ENCODE results near the gene HOXD9. TPM values are rescaled to one million over a fixed set of nuclear protein-coding genes. Genes with fewer than 3 reads are reported as not detected.
A peak's percentile ranks its signal among the peaks of the same experiment; 100 is the strongest.

HOXD9 gene
- total and polyA plus RNA-seq, 5 donors from 2014 or later = not detected

GRCh38 chr2:176093145-176093897, 29.2 kb upstream of the HOXD9 start:
- ATAC-seq (ENCODE audit: low read depth in 2 of 2) (no peak), DNase-seq (no peak)
- no peak overlapping the region for H3K27ac Mint-ChIP-seq
- peaks cover 10 to 44% (median 28%) of the 10 kb centered on the region in 4 donors for H3K4me1 Mint-ChIP-seq
- Histone ChIP-seq H3K9me3 (ENCODE audit: control insufficient read depth in 2 of 2, low read length in 2 of 2) (peaks cover 6 to 28% of the 10 kb centered on the region in 2 experiments), H3K4me3 (ENCODE audit: low read depth, low read length) (no peak overlapping the region), H3K36me3 (ENCODE audit: control insufficient read depth, insufficient read depth, low read length) (no peaks in the 10 kb centered on the region), H3K4me1 (ENCODE audit: control insufficient read depth, insufficient read depth, low read length, poor library complexity, severe bottlenecking) (peaks cover 31% of the 10 kb centered on the region), H3K27me3 (ENCODE audit: control insufficient read depth, insufficient read depth, low read length) (peaks cover 77% of the 10 kb centered on the region), H3K27ac (ENCODE audit: insufficient read depth, low read length, poor library complexity, severe bottlenecking) (no peak overlapping the region)
- H3K27me3 Mint-ChIP-seq = peaks cover 93% of the 10 kb centered on the region
- H3K4me3 Mint-ChIP-seq = peak overlapping the region in 3 of 4 donors; percentile 1 to 19 (median 15)
- peaks cover 12% of the 10 kb centered on the region for H3K36me3 Mint-ChIP-seq
- peaks cover 0 to 23% (median 2%) of the 10 kb centered on the region in 7 donors for H3K9me3 Mint-ChIP-seq

- peaks cover 72% of the 10 kb centered on the region for H3K27me3 ChIP-seq (ENCODE audit: control insufficient read depth, insufficient read depth, low read length)
- H3K27ac Mint-ChIP-seq = no peak overlapping the region
- peaks cover 31% of the 10 kb centered on the region for H3K4me1 ChIP-seq (ENCODE audit: control insufficient read depth, insufficient read depth, low read length, poor library complexity, severe bottlenecking)
- DNase-seq = no peak
- peaks cover 93% of the 10 kb centered on the region for H3K27me3 Mint-ChIP-seq
- peaks cover 12% of the 10 kb centered on the region for H3K36me3 Mint-ChIP-seq
- H3K9me3 ChIP-seq (ENCODE audit: control insufficient read depth in 2 of 2, low read length in 2 of 2) = peaks cover 6 to 25% of the 10 kb centered on the region in 2 experiments
- peak overlapping the region in 3 of 4 donors; percentile 15 to 44 (median 19) for H3K4me3 Mint-ChIP-seq
- peaks cover 10 to 42% (median 26%) of the 10 kb centered on the region in 4 donors for H3K4me1 Mint-ChIP-seq
- H3K36me3 ChIP-seq (ENCODE audit: control insufficient read depth, insufficient read depth, low read length) = no peaks in the 10 kb centered on the region
- H3K4me3 ChIP-seq (ENCODE audit: low read depth, low read length) = no peak overlapping the region
- H3K27ac ChIP-seq (ENCODE audit: insufficient read depth, low read length, poor library complexity, severe bottlenecking) = no peak overlapping the region
- no peak for ATAC-seq (ENCODE audit: low read depth in 2 of 2)
- peaks cover 0 to 22% (median 2%) of the 10 kb centered on the region in 7 donors for H3K9me3 Mint-ChIP-seq
Observed at GRCh38 chr2:176093898-176094249, 28.6 kb upstream of the HOXD9 start.

GRCh38 chr2:176094349-176094748, 28.2 kb upstream of the HOXD9 start:
- Histone ChIP-seq H3K27ac (ENCODE audit: insufficient read depth, low read length, poor library complexity, severe bottlenecking) (no peak overlapping the region), H3K4me1 (ENCODE audit: control insufficient read depth, insufficient read depth, low read length, poor library complexity, severe bottlenecking) (peaks cover 31% of the 10 kb centered on the region), H3K4me3 (ENCODE audit: low read depth, low read length) (no peak overlapping the region), H3K36me3 (ENCODE audit: control insufficient read depth, insufficient read depth, low read length) (no peaks in the 10 kb centered on the region), H3K27me3 (ENCODE audit: control insufficient read depth, insufficient read depth, low read length) (peaks cover 68% of the 10 kb centered on the region), H3K9me3 (ENCODE audit: control insufficient read depth in 2 of 2, low read length in 2 of 2) (peaks cover 6 to 25% of the 10 kb centered on the region in 2 experiments)
- Mint-ChIP-seq H3K36me3 (peaks cover 11% of the 10 kb centered on the region), H3K4me3 (peak overlapping the region in 1 of 4 donors; percentile 42), H3K27me3 (peaks cover 93% of the 10 kb centered on the region), H3K27ac (peak overlapping the region in 1 of 3 donors; percentile 84), H3K4me1 (peaks cover 10 to 43% (median 26%) of the 10 kb centered on the region in 4 donors), H3K9me3 (peaks cover 0 to 20% (median 2%) of the 10 kb centered on the region in 7 donors)
- DNase-seq = no peak
- no peak for ATAC-seq (ENCODE audit: low read depth in 2 of 2)

GRCh38 chr2:176095421-176095820, 27.1 kb upstream of the HOXD9 start:
- Histone ChIP-seq H3K9me3 (ENCODE audit: control insufficient read depth in 2 of 2, low read length in 2 of 2) (peaks cover 6 to 21% of the 10 kb centered on the region in 2 experiments), H3K27me3 (ENCODE audit: control insufficient read depth, insufficient read depth, low read length) (peaks cover 61% of the 10 kb centered on the region), H3K36me3 (ENCODE audit: control insufficient read depth, insufficient read depth, low read length) (no peaks in the 10 kb centered on the region), H3K4me3 (ENCODE audit: low read depth, low read length) (no peak overlapping the region), H3K4me1 (ENCODE audit: control insufficient read depth, insufficient read depth, low read length, poor library complexity, severe bottlenecking) (peaks cover 31% of the 10 kb centered on the region), H3K27ac (ENCODE audit: insufficient read depth, low read length, poor library complexity, severe bottlenecking) (no peak overlapping the region)
- DNase-seq (no peak), ATAC-seq (ENCODE audit: low read depth in 2 of 2) (no peak)
- H3K36me3 Mint-ChIP-seq = peaks cover 9% of the 10 kb centered on the region
- H3K27ac Mint-ChIP-seq = no peak overlapping the region
- H3K4me1 Mint-ChIP-seq = peaks cover 10 to 46% (median 26%) of the 10 kb centered on the region in 4 donors
- H3K27me3 Mint-ChIP-seq = peaks cover 91% of the 10 kb centered on the region
- H3K4me3 Mint-ChIP-seq = no peak overlapping the region
- peaks cover 0 to 19% (median 2%) of the 10 kb centered on the region in 7 donors for H3K9me3 Mint-ChIP-seq

GRCh38 chr2:176096243-176096985, 26.1 kb upstream of the HOXD9 start:
- H3K27ac Mint-ChIP-seq = peak overlapping the region in 1 of 3 donors; percentile 67
- no peaks in the 10 kb centered on the region for H3K36me3 ChIP-seq (ENCODE audit: control insufficient read depth, insufficient read depth, low read length)
- no peak for DNase-seq
- peaks cover 31% of the 10 kb centered on the region for H3K4me1 ChIP-seq (ENCODE audit: control insufficient read depth, insufficient read depth, low read length, poor library complexity, severe bottlenecking)
- peak overlapping the region; percentile 73 to 88 (median 82) for H3K4me3 Mint-ChIP-seq
- peaks cover 6 to 21% of the 10 kb centered on the region in 2 experiments for H3K9me3 ChIP-seq (ENCODE audit: control insufficient read depth in 2 of 2, low read length in 2 of 2)
- no peak overlapping the region for H3K27ac ChIP-seq (ENCODE audit: insufficient read depth, low read length, poor library complexity, severe bottlenecking)
- peaks cover 0 to 19% (median 2%) of the 10 kb centered on the region in 7 donors for H3K9me3 Mint-ChIP-seq
- H3K36me3 Mint-ChIP-seq = peaks cover 2% of the 10 kb centered on the region
- no peak for ATAC-seq (ENCODE audit: low read depth in 2 of 2)
- H3K27me3 Mint-ChIP-seq = peaks cover 91% of the 10 kb centered on the region
- peaks cover 10 to 46% (median 25%) of the 10 kb centered on the region in 4 donors for H3K4me1 Mint-ChIP-seq
- peaks cover 59% of the 10 kb centered on the region for H3K27me3 ChIP-seq (ENCODE audit: control insufficient read depth, insufficient read depth, low read length)
- H3K4me3 ChIP-seq (ENCODE audit: low read depth, low read length) = peak overlapping the region; percentile 75

GRCh38 chr2:176096986-176097819, 25.3 kb upstream of the HOXD9 start:
- Histone ChIP-seq H3K27me3 (ENCODE audit: control insufficient read depth, insufficient read depth, low read length) (peaks cover 58% of the 10 kb centered on the region), H3K4me1 (ENCODE audit: control insufficient read depth, insufficient read depth, low read length, poor library complexity, severe bottlenecking) (peaks cover 28% of the 10 kb centered on the region), H3K9me3 (ENCODE audit: control insufficient read depth in 2 of 2, low read length in 2 of 2) (peaks cover 6 to 21% of the 10 kb centered on the region in 2 experiments), H3K36me3 (ENCODE audit: control insufficient read depth, insufficient read depth, low read length) (no peaks in the 10 kb centered on the region), H3K4me3 (ENCODE audit: low read depth, low read length) (peak overlapping the region; percentile 75), H3K27ac (ENCODE audit: insufficient read depth, low read length, poor library complexity, severe bottlenecking) (no peak overlapping the region)
- Mint-ChIP-seq H3K9me3 (peaks cover 0 to 21% (median 2%) of the 10 kb centered on the region in 7 donors), H3K27ac (no peak overlapping the region), H3K4me3 (peak overlapping the region; percentile 73 to 88 (median 82)), H3K27me3 (peaks cover 91% of the 10 kb centered on the region), H3K36me3 (no peaks in the 10 kb centered on the region), H3K4me1 (peaks cover 10 to 38% (median 26%) of the 10 kb centered on the region in 4 donors)
- ATAC-seq (ENCODE audit: low read depth in 2 of 2) = peak; percentile 65 to 70
- DNase-seq = peak; percentile 31 to 62 (median 51)

- peaks cover 63% of the 10 kb centered on the region for H3K27me3 ChIP-seq (ENCODE audit: control insufficient read depth, insufficient read depth, low read length)
- no peak for DNase-seq
- H3K4me3 ChIP-seq (ENCODE audit: low read depth, low read length) = no peak overlapping the region
- H3K9me3 ChIP-seq (ENCODE audit: control insufficient read depth in 2 of 2, low read length in 2 of 2) = peaks cover 6 to 21% of the 10 kb centered on the region in 2 experiments
- H3K27ac Mint-ChIP-seq = no peak overlapping the region
- peaks cover 97% of the 10 kb centered on the region for H3K27me3 Mint-ChIP-seq
- peaks cover 0 to 24% (median 2%) of the 10 kb centered on the region in 7 donors for H3K9me3 Mint-ChIP-seq
- H3K36me3 Mint-ChIP-seq = no peaks in the 10 kb centered on the region
- H3K4me1 Mint-ChIP-seq = peaks cover 10 to 38% (median 27%) of the 10 kb centered on the region in 4 donors
- H3K36me3 ChIP-seq (ENCODE audit: control insufficient read depth, insufficient read depth, low read length) = no peaks in the 10 kb centered on the region
- H3K4me3 Mint-ChIP-seq = peak overlapping the region; percentile 73 to 88 (median 80)
- ATAC-seq (ENCODE audit: low read depth in 2 of 2) = no peak
- no peak overlapping the region for H3K27ac ChIP-seq (ENCODE audit: insufficient read depth, low read length, poor library complexity, severe bottlenecking)
- peaks cover 23% of the 10 kb centered on the region for H3K4me1 ChIP-seq (ENCODE audit: control insufficient read depth, insufficient read depth, low read length, poor library complexity, severe bottlenecking)
Observed at GRCh38 chr2:176097820-176098365, 24.6 kb upstream of the HOXD9 start.
